Measurements from ENCODE around the gene KCNN3.

DNA sequence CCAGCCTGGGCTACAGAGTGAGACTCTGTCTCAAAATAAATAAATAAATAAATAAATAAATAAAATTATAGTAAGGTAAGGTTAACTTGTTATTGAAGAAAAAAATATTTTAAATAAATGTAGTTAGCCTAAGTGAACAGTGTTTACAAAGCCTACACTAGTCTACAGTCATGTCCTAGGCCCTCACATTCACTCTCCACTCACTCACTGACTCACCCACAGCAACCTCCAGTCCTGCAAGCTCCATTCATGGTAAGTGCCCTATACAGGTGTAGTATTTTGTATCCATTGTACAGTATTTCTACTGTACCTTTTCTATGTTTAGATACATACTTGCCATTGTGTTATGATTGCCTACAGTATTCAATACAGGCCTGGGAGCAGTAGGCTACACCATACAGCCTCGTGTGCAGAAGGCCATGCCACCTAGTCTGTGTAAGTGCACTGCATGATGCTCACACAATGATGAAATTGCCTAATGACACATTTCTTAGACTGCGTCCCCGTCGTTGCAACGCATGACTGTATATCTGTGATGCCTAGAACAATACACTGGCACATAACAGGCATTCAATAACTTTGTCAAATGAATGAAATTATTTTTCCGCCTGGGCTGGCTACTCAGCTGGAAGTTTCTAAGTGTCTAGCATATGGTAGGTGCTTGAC is 14.8 kb downstream of the KCNN3 start:
- TF ChIP-seq, protein P1, sequence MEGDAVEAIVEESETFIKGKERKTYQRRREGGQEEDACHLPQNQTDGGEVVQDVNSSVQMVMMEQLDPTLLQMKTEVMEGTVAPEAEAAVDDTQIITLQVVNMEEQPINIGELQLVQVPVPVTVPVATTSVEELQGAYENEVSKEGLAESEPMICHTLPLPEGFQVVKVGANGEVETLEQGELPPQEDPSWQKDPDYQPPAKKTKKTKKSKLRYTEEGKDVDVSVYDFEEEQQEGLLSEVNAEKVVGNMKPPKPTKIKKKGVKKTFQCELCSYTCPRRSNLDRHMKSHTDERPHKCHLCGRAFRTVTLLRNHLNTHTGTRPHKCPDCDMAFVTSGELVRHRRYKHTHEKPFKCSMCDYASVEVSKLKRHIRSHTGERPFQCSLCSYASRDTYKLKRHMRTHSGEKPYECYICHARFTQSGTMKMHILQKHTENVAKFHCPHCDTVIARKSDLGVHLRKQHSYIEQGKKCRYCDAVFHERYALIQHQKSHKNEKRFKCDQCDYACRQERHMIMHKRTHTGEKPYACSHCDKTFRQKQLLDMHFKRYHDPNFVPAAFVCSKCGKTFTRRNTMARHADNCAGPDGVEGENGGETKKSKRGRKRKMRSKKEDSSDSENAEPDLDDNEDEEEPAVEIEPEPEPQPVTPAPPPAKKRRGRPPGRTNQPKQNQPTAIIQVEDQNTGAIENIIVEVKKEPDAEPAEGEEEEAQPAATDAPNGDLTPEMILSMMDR (IDR thresholded peaks at IDR 0.05) = no peak
- no peak for TF ChIP-seq EZH2 (IDR thresholded peaks at IDR 0.05)
- TF ChIP-seq EZH2phosphoT487 (IDR thresholded peaks at IDR 0.05) = no peak
